GM23248 (cell line): ENCODE measurements around the gene CALD1. TPM values are rescaled to one million over a fixed set of nuclear protein-coding genes. Genes with fewer than 3 reads are reported as not detected.
A peak's percentile ranks its signal among the peaks of the same experiment; 100 is the strongest.

Source experiments
- DNase-seq: peaks from one replicate; pipeline ENCODE4 v3.0.0-alpha.2; 2015
- H2AFZ ChIP-seq: fragments of 200-600 bp; sonication (generic); 2 replicates; pipeline ENCODE4 v1.6.1; 2016; ENCODE audit warnings: antibody characterized with exemption
- H3F3A ChIP-seq: fragments of 200-600 bp; sonication (generic); 2 replicates; pipeline ENCODE4 v1.6.1; 2016; ENCODE audit warnings: mild to moderate bottlenecking, antibody characterized with exemption, mixed run types; ENCODE audit not compliant: insufficient read depth
- H3K27ac ChIP-seq: fragments of 200-600 bp; sonication (generic); 2 replicates; pipeline ENCODE4 v1.5.1; 2016; ENCODE audit warnings: mild to moderate bottlenecking
- H3K27me3 ChIP-seq: fragments of 200-600 bp; sonication (generic); replicated peaks from 2 replicates; pipeline ENCODE4 v1.6.1; 2016; ENCODE audit warnings: mild to moderate bottlenecking; ENCODE audit not compliant: insufficient read depth
- H3K36me3 ChIP-seq: fragments of 200-600 bp; sonication (generic); 2 replicates; pipeline ENCODE4 v1.6.1; 2016; ENCODE audit warnings: low read depth, mild to moderate bottlenecking
- H3K4me1 ChIP-seq: fragments of 200-600 bp; sonication (generic); 2 replicates; pipeline ENCODE4 v1.6.1; 2016; ENCODE audit warnings: mild to moderate bottlenecking; ENCODE audit not compliant: insufficient read depth
- H3K4me2 ChIP-seq: fragments of 200-600 bp; sonication (generic); one replicate; pipeline ENCODE4 v1.6.1; 2016; ENCODE audit warnings: mild to moderate bottlenecking; ENCODE audit not compliant: unreplicated experiment
- H3K4me3 ChIP-seq: fragments of 200-600 bp; sonication (generic); 2 replicates; pipeline ENCODE4 v1.5.1; 2016; ENCODE audit warnings: mild to moderate bottlenecking
- H3K79me2 ChIP-seq: fragments of 200-600 bp; sonication (generic); 2 replicates; pipeline ENCODE4 v1.6.1; 2016; ENCODE audit warnings: mild to moderate bottlenecking; ENCODE audit not compliant: insufficient read depth
- H3K9ac ChIP-seq: fragments of 200-600 bp; sonication (generic); 2 replicates; pipeline ENCODE4 v1.6.1; 2016; ENCODE audit warnings: mild to moderate bottlenecking
- H3K9me2 ChIP-seq: fragments of 200-600 bp; sonication (generic); 2 replicates; pipeline ENCODE4 v1.6.1; 2016; ENCODE audit warnings: mixed run types, mild to moderate bottlenecking, moderate library complexity; ENCODE audit not compliant: insufficient read depth
- H3K9me3 ChIP-seq: fragments of 200-600 bp; sonication (generic); one replicate; pipeline ENCODE4 v1.6.1; 2017; ENCODE audit warnings: low read depth
- H4K20me1 ChIP-seq: fragments of 200-600 bp; sonication (generic); 2 replicates; pipeline ENCODE4 v1.6.0; 2016; ENCODE audit not compliant: insufficient read depth
- EZH2 ChIP-seq: fragments of 200-600 bp; sonication (generic); IDR thresholded peaks from 2 replicates; pipeline ENCODE4 v1.6.1; 2018; ENCODE audit warnings: antibody characterized with exemption, mild to moderate bottlenecking; ENCODE audit not compliant: insufficient read depth, poor library complexity, severe bottlenecking
- EZH2phosphoT487 ChIP-seq: fragments of 200-600 bp; sonication (generic); IDR thresholded peaks from 2 replicates; pipeline ENCODE4 v1.6.1; 2018; ENCODE audit warnings: antibody characterized with exemption, moderate library complexity, mild to moderate bottlenecking, low read depth; ENCODE audit not compliant: insufficient read depth
- WGBS, 2 experiments: methylation state at CpG; one replicate each; pipeline ENCODE4 v1.1.6; 2015 to 2017; ENCODE audit warnings: low lambda C conversion rate in 2 of 2, low coverage in 1 of 2; ENCODE audit errors: missing lambda C conversion rate in 2 of 2; 5-methylcytosine and 5-hydroxymethylcytosine counted together
- in situ Hi-C: fragments of 300-500 bp; cut with MboI; formaldehyde crosslinking; loops from 2 replicates; pipeline ENCODE4 v1.15.0; 2020
- polyA plus RNA-seq: library from polyadenylated mRNA; unstranded; fragments of >200 nt; fragmentation: Nextera tagmentation; extraction: Ambion mirVana; gene quantifications from 2 replicates; pipeline ENCODE4 v1.2.1, GENCODE V29; 2016
- total RNA-seq: library from RNA; depleted of rRNA; stranded (reverse); fragments of >200 nt; shearing (Covaris generic); gene quantifications from 2 replicates; pipeline ENCODE4 v1.2.3, GENCODE V29; 2014

CALD1 gene
- total and polyA plus RNA-seq, 2 experiments from 2014 or later, result 698 to 1,687 TPM

- DNase-seq, result no peak
- Histone ChIP-seq H2AFZ (no peak overlapping the region), H3K9me3 (no peaks in the 10 kb centered on the region), H3K4me1 (peaks cover 48% of the 10 kb centered on the region), H3K27me3 (no peaks in the 10 kb centered on the region), H3K4me3 (no peak overlapping the region), H3F3A (peaks cover 88% of the 10 kb centered on the region), H3K9ac (no peak overlapping the region), H3K27ac (peak overlapping the region; percentile 5; the same call in 1 of the 2 replicates), H3K4me2 (no peak overlapping the region), H3K79me2 (peaks cover 100% of the 10 kb centered on the region), H3K36me3 (peaks cover 41% of the 10 kb centered on the region; the same call in 1 of the 2 replicates), H4K20me1 (peaks cover 3% of the 10 kb centered on the region; the same call in 1 of the 2 replicates), H3K9me2 (no peaks in the 10 kb centered on the region)
- TF ChIP-seq EZH2 (no peak), EZH2phosphoT487 (no peak)
- 97 to 98% methylated on average over 7 of the region's 7 CpGs for WGBS, 2 experiments
- in situ Hi-C loops, result no loop called here
Observed at GRCh38 chr7:134897936-134898335, 118.5 kb downstream of the CALD1 start.

- Histone ChIP-seq H2AFZ (no peak overlapping the region), H3K4me2 (peak overlapping the region; percentile 38), H3K9me3 (no peaks in the 10 kb centered on the region), H3K9ac (no peak overlapping the region; the same call in 1 of the 2 replicates), H3K79me2 (peaks cover 100% of the 10 kb centered on the region), H4K20me1 (0 out of 2 replicates have a peak, but pooled peaks cover 3% of the 10 kb centered on the region), H3K27ac (peak overlapping the region; percentile 66), H3K4me1 (peaks cover 55% of the 10 kb centered on the region), H3K4me3 (no peak overlapping the region), H3F3A (peaks cover 87% of the 10 kb centered on the region), H3K9me2 (no peaks in the 10 kb centered on the region), H3K27me3 (no peaks in the 10 kb centered on the region), H3K36me3 (peaks cover 37% of the 10 kb centered on the region; the same call in 1 of the 2 replicates)
- no peak for TF ChIP-seq EZH2
- no peak for TF ChIP-seq EZH2phosphoT487
- WGBS, 2 experiments, result 35 to 37% methylated on average over 3 of the region's 3 CpGs
- in situ Hi-C loops, result no loop called here
- DNase-seq, result peak; percentile 68
Observed at GRCh38 chr7:134899729-134900128, 120.3 kb downstream of the CALD1 start.

GRCh38 chr7:134900166-134900982 lies 120.9 kb downstream of the CALD1 start:
- Histone ChIP-seq H2AFZ (no peak overlapping the region), H4K20me1 (0 out of 2 replicates have a peak, but pooled peaks cover 3% of the 10 kb centered on the region), H3K27me3 (no peaks in the 10 kb centered on the region), H3K4me1 (peaks cover 61% of the 10 kb centered on the region), H3K9me2 (no peaks in the 10 kb centered on the region), H3K9ac (no peak overlapping the region), H3K4me3 (no peak overlapping the region), H3K79me2 (peaks cover 98% of the 10 kb centered on the region), H3K4me2 (peak overlapping the region; percentile 38), H3F3A (peaks cover 89% of the 10 kb centered on the region), H3K27ac (peak overlapping the region; percentile 66), H3K36me3 (peaks cover 36% of the 10 kb centered on the region; the same call in 1 of the 2 replicates), H3K9me3 (no peaks in the 10 kb centered on the region)
- TF ChIP-seq EZH2 (no peak), EZH2phosphoT487 (no peak)
- in situ Hi-C loops, result no loop called here
- WGBS, 2 experiments, result 85 to 86% methylated on average over 9 of the region's 9 CpGs
- no peak for DNase-seq

- Histone ChIP-seq H3K4me3 (no peak overlapping the region), H3K27ac (peak overlapping the region; percentile 66), H3K4me2 (no peak overlapping the region), H3F3A (peaks cover 90% of the 10 kb centered on the region), H3K4me1 (peaks cover 72% of the 10 kb centered on the region), H3K27me3 (no peaks in the 10 kb centered on the region), H3K79me2 (peaks cover 96% of the 10 kb centered on the region), H3K9me3 (no peaks in the 10 kb centered on the region), H4K20me1 (0 out of 2 replicates have a peak, but pooled peaks cover 3% of the 10 kb centered on the region), H2AFZ (no peak overlapping the region), H3K9ac (no peak overlapping the region), H3K9me2 (no peaks in the 10 kb centered on the region), H3K36me3 (peaks cover 29% of the 10 kb centered on the region; the same call in 1 of the 2 replicates)
- no peak for TF ChIP-seq EZH2
- TF ChIP-seq EZH2phosphoT487, result no peak
- 65 to 72% methylated on average over 4 of the region's 4 CpGs for WGBS, 2 experiments
- DNase-seq, result peak; percentile 25
- in situ Hi-C loops, result no loop called here
Observed at GRCh38 chr7:134901389-134902020, 122.1 kb downstream of the CALD1 start.
